ENCODE results near the gene PRPF19. TPM values are rescaled to one million over a fixed set of nuclear protein-coding genes. Genes with fewer than 3 reads are reported as not detected.

Gene PRPF19
- total RNA-seq, 2 donors from 2014 or later: 147 to 181 TPM

- DNase-seq (ENCODE audit: low spot score): no peak
- 89% methylated on average over 18 of the region's 18 CpGs for WGBS
- intact Hi-C loops (cut with DNase I): no loop called here
- Histone ChIP-seq H3K36me3 (no peaks in the 10 kb centered on the region), H3K27ac (no peak overlapping the region), H3K4me3 (no peak overlapping the region), H3K9me3 (no peaks in the 10 kb centered on the region), H3K4me1 (replicated peaks) (no peaks in the 10 kb centered on the region), H3K27me3 (replicated peaks; ENCODE audit: insufficient read depth) (no peaks in the 10 kb centered on the region)
- TF ChIP-seq POLR2A (IDR thresholded peaks at IDR 0.05) (no peak), POLR2AphosphoS5 (IDR thresholded peaks at IDR 0.05) (no peak)
- TF ChIP-seq, protein P1, sequence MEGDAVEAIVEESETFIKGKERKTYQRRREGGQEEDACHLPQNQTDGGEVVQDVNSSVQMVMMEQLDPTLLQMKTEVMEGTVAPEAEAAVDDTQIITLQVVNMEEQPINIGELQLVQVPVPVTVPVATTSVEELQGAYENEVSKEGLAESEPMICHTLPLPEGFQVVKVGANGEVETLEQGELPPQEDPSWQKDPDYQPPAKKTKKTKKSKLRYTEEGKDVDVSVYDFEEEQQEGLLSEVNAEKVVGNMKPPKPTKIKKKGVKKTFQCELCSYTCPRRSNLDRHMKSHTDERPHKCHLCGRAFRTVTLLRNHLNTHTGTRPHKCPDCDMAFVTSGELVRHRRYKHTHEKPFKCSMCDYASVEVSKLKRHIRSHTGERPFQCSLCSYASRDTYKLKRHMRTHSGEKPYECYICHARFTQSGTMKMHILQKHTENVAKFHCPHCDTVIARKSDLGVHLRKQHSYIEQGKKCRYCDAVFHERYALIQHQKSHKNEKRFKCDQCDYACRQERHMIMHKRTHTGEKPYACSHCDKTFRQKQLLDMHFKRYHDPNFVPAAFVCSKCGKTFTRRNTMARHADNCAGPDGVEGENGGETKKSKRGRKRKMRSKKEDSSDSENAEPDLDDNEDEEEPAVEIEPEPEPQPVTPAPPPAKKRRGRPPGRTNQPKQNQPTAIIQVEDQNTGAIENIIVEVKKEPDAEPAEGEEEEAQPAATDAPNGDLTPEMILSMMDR (IDR thresholded peaks at IDR 0.05): no peak
Observed at GRCh38 chr11:60936467-60937143, 30.2 kb upstream of the PRPF19 start.

- no peak overlapping the region for H3K4me3 ChIP-seq
- no peaks in the 10 kb centered on the region for H3K9me3 ChIP-seq
- no peak overlapping the region for H3K27ac ChIP-seq
- DNase-seq (ENCODE audit: low spot score): no peak
- WGBS: 85% methylated on average over 27 of the region's 27 CpGs
- TF ChIP-seq, protein P1 (IDR thresholded peaks at IDR 0.05): no peak
- TF ChIP-seq POLR2A (IDR thresholded peaks at IDR 0.05) (no peak), POLR2AphosphoS5 (IDR thresholded peaks at IDR 0.05) (no peak)
- H3K4me1 ChIP-seq (replicated peaks): no peaks in the 10 kb centered on the region
- H3K27me3 ChIP-seq (replicated peaks; ENCODE audit: insufficient read depth): no peaks in the 10 kb centered on the region
- no peaks in the 10 kb centered on the region for H3K36me3 ChIP-seq
- intact Hi-C loops (cut with DNase I): no loop called here
Observed at GRCh38 chr11:60935676-60936442, 29.5 kb upstream of the PRPF19 start.

DNA sequence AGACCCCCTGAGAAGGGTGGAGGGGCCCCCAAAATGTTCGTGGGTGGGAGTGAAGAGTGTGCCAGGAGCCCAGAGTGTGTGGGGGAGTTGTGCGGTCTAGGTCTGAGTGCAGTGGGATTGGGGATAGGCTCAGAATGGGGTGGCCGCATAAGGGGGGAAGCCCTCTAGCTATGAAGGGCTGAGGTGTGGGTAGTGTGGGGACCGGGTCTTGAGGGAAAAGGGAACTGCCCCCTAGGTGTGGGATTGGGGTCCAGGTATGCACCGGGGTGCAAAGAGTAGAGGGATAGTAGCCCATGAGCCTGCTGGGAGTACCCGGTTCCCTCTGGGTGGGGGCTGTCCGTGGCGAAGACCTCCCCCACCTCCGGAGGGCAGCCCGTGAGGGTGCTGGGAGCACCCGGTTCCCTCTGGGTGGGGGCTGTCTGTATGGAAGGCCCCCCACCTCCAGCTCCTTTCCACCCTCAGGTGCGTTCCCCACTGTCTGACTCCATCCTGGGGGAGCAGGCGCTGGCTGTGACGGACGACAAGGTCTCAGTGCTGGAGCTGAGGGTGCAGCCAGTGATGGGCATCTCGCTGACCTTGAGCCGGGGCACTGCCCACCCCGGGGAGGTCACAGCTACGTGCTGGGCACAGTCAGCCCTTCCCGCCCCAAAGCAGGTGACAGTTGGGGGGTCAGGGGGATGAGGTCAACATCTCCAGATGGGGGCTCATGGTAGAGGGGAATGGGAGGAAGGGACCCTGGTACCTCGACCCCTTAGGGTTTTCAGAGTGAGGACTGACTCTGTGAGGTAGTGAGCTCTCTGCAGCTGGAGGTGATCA is 28.6 kb upstream of the PRPF19 start:
- WGBS: 93% methylated on average over 21 of the region's 21 CpGs
- H3K4me3 ChIP-seq: no peak overlapping the region
- H3K27me3 ChIP-seq (replicated peaks; ENCODE audit: insufficient read depth): no peaks in the 10 kb centered on the region
- TF ChIP-seq POLR2A (IDR thresholded peaks at IDR 0.05) (no peak), POLR2AphosphoS5 (IDR thresholded peaks at IDR 0.05) (no peak)
- TF ChIP-seq, protein P1 (IDR thresholded peaks at IDR 0.05): no peak
- H3K27ac ChIP-seq: no peak overlapping the region
- H3K4me1 ChIP-seq (replicated peaks): no peaks in the 10 kb centered on the region
- no peaks in the 10 kb centered on the region for H3K9me3 ChIP-seq
- H3K36me3 ChIP-seq: no peaks in the 10 kb centered on the region
- intact Hi-C loops (cut with DNase I): no loop called here
- no peak for DNase-seq (ENCODE audit: low spot score)

DNA sequence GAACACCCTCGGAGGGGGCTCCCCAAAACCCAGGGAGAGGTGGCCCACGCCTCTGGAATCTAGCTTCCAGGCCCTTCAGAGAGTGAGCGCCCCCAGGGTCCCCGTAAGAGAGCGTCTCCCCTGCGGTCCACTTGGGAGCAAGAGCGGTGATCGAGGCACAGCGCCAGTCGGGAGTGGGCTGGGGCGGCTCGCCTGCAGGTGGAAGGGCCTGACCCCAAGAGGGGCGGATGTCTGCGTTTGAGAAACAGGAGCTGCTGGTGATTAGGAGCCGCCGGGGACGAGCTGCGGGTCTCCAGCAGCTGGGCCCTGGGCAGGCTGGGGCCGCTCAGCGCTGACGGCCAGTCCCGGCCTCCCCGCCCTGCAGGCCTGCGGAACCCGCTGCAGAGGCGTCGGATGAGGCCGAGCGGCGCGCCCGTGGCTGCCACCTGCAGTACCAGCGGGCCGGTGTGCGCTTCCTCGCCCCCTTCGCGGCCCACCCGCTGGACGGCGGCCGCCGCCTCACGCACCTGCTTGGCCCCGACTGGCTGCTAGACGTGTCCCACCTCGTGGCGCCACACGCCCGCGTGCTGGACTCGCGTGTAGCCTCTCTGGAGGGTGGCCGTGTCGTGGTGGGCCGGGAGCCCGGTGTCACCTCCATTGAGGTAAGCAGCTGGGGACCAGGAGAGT is 27.9 kb upstream of the PRPF19 start:
- Histone ChIP-seq H3K27ac (no peak overlapping the region), H3K4me3 (no peak overlapping the region), H3K36me3 (no peaks in the 10 kb centered on the region), H3K27me3 (replicated peaks; ENCODE audit: insufficient read depth) (no peaks in the 10 kb centered on the region), H3K4me1 (replicated peaks) (no peaks in the 10 kb centered on the region), H3K9me3 (no peaks in the 10 kb centered on the region)
- TF ChIP-seq POLR2AphosphoS5 (IDR thresholded peaks at IDR 0.05) (no peak), POLR2A (IDR thresholded peaks at IDR 0.05) (no peak)
- TF ChIP-seq, protein P1 (IDR thresholded peaks at IDR 0.05): no peak
- WGBS: 92% methylated on average over 48 of the region's 57 CpGs
- DNase-seq (ENCODE audit: low spot score): no peak
- intact Hi-C loops (cut with DNase I): no loop called here
